ENCODE measurements around the gene PICALM. TPM values are rescaled to one million over a fixed set of nuclear protein-coding genes. Genes with fewer than 3 reads are reported as not detected.

Gene PICALM
- total RNA-seq, 1 donor from 2014 or later, result 137 TPM

GRCh38 chr11:86037743-86038142 is 31.1 kb downstream of the PICALM start:
- Mint-ChIP-seq H3K27me3 (no peaks in the 10 kb centered on the region), H3K27ac (no peak overlapping the region), H3K4me3 (no peak overlapping the region), H3K4me1 (ENCODE audit: unreplicated experiment) (peaks cover 26% of the 10 kb centered on the region), H3K9me3 (no peaks in the 10 kb centered on the region), H3K36me3 (peaks cover 9% of the 10 kb centered on the region)
- DNase-seq (ENCODE audit: extremely low spot score, unreplicated experiment), result no peak
- no peak for TF ChIP-seq CTCF (conservative IDR thresholded peaks at IDR 0.05)

- Mint-ChIP-seq H3K4me3 (no peak overlapping the region), H3K4me1 (ENCODE audit: unreplicated experiment) (peaks cover 21% of the 10 kb centered on the region), H3K27ac (no peak overlapping the region), H3K36me3 (peaks cover 15% of the 10 kb centered on the region), H3K9me3 (no peaks in the 10 kb centered on the region), H3K27me3 (no peaks in the 10 kb centered on the region)
- TF ChIP-seq CTCF (conservative IDR thresholded peaks at IDR 0.05), result no peak
- DNase-seq (ENCODE audit: extremely low spot score, unreplicated experiment), result no peak
Measured at GRCh38 chr11:86035920-86036319, 33.0 kb downstream of the PICALM start.

- no peak for DNase-seq (ENCODE audit: extremely low spot score, unreplicated experiment)
- TF ChIP-seq CTCF (conservative IDR thresholded peaks at IDR 0.05), result no peak
- H3K4me3 Mint-ChIP-seq, result no peak overlapping the region
- no peaks in the 10 kb centered on the region for H3K9me3 Mint-ChIP-seq
- H3K27ac Mint-ChIP-seq, result peak overlapping the region; percentile 9
- H3K4me1 Mint-ChIP-seq (ENCODE audit: unreplicated experiment), result peaks cover 21% of the 10 kb centered on the region
- H3K27me3 Mint-ChIP-seq, result no peaks in the 10 kb centered on the region
- H3K36me3 Mint-ChIP-seq, result peaks cover 15% of the 10 kb centered on the region
Measured at GRCh38 chr11:86035164-86035563, 33.7 kb downstream of the PICALM start.

GRCh38 chr11:86034710-86035109 is 34.2 kb downstream of the PICALM start:
- no peak overlapping the region for H3K4me3 Mint-ChIP-seq
- peak overlapping the region; percentile 9 for H3K27ac Mint-ChIP-seq
- peaks cover 15% of the 10 kb centered on the region for H3K36me3 Mint-ChIP-seq
- no peak for DNase-seq (ENCODE audit: extremely low spot score, unreplicated experiment)
- H3K9me3 Mint-ChIP-seq, result no peaks in the 10 kb centered on the region
- H3K27me3 Mint-ChIP-seq, result no peaks in the 10 kb centered on the region
- no peak for TF ChIP-seq CTCF (conservative IDR thresholded peaks at IDR 0.05)
- H3K4me1 Mint-ChIP-seq (ENCODE audit: unreplicated experiment), result peaks cover 21% of the 10 kb centered on the region

GRCh38 chr11:86021377-86021776 is 47.5 kb downstream of the PICALM start:
- H3K27ac Mint-ChIP-seq, result peak overlapping the region; percentile 90
- DNase-seq (ENCODE audit: extremely low spot score, unreplicated experiment), result no peak
- no peaks in the 10 kb centered on the region for H3K27me3 Mint-ChIP-seq
- H3K36me3 Mint-ChIP-seq, result peaks cover 52% of the 10 kb centered on the region
- peaks cover 2% of the 10 kb centered on the region for H3K4me1 Mint-ChIP-seq (ENCODE audit: unreplicated experiment)
- no peak for TF ChIP-seq CTCF (conservative IDR thresholded peaks at IDR 0.05)
- H3K4me3 Mint-ChIP-seq, result no peak overlapping the region
- no peaks in the 10 kb centered on the region for H3K9me3 Mint-ChIP-seq

- DNase-seq (ENCODE audit: extremely low spot score, unreplicated experiment), result no peak
- peaks cover 50% of the 10 kb centered on the region for H3K36me3 Mint-ChIP-seq
- no peak overlapping the region for H3K4me3 Mint-ChIP-seq
- H3K9me3 Mint-ChIP-seq, result no peaks in the 10 kb centered on the region
- H3K4me1 Mint-ChIP-seq (ENCODE audit: unreplicated experiment), result peaks cover 15% of the 10 kb centered on the region
- no peak for TF ChIP-seq CTCF (conservative IDR thresholded peaks at IDR 0.05)
- H3K27me3 Mint-ChIP-seq, result no peaks in the 10 kb centered on the region
- H3K27ac Mint-ChIP-seq, result no peak overlapping the region
Measured at GRCh38 chr11:86018249-86018648, 50.6 kb downstream of the PICALM start.

All from type B pancreatic cell (in vitro differentiated cells).